Adrenal gland (tissue), 12 donors: ENCODE measurements around the gene SLC2A13. TPM values are rescaled to one million over a fixed set of nuclear protein-coding genes. Genes with fewer than 3 reads are reported as not detected.

Experiments used
- DNase-seq, 7 donors: peaks; one replicate each; pipeline ENCODE4 v3.0.0-alpha.2; 2019 to 2020
- H3K27ac ChIP-seq, 5 donors: fragments of 200-600 bp; sonication (generic) in 4 of 5; 1 replicate in 3 of 5; 2 replicates in 2 of 5; pipeline versions ENCODE4 v1.5.1 to v1.8.0; 2016 to 2020; ENCODE audit warnings: mild to moderate bottlenecking in 1 of 5
- H3K27me3 ChIP-seq: fragments of 200-600 bp; 2 replicates; pipeline ENCODE4 v1.8.0; 2021
- H3K36me3 ChIP-seq, 2 donors: fragments of 200-600 bp; replicated peaks in 1 of 2; 1 replicate in 1 of 2; 2 replicates in 1 of 2; pipeline versions ENCODE4 v1.5.1 to v1.8.0; 2018 to 2022
- H3K4me1 ChIP-seq, 2 donors: fragments of 200-600 bp; replicated peaks in 1 of 2; 1 replicate in 1 of 2; 2 replicates in 1 of 2; pipeline versions ENCODE4 v1.5.1 to v1.8.0; 2018 to 2021
- H3K4me3 ChIP-seq, 4 donors: fragments of 200-600 bp; sonication (generic) in 3 of 4; one replicate each; pipeline ENCODE4 v1.5.1; 2016 to 2018
- H3K9me3 ChIP-seq, 3 donors: fragments of 200-600 bp; sonication (generic) in 1 of 3; replicated peaks in 1 of 3; 1 replicate in 2 of 3; 2 replicates in 1 of 3; pipeline versions ENCODE4 v1.5.1 to v1.8.0; 2016 to 2021
- CTCF ChIP-seq, 6 experiments: fragments of 450-650 bp in 4 of 6; fragments of 200-600 bp in 2 of 6; sonication (generic) in 1 of 6; IDR thresholded peaks; 1 replicate in 5 of 6; 2 replicates in 1 of 6; pipeline versions ENCODE4 v1.5.1 to v1.8.0; 2016 to 2021; ENCODE audit warnings: antibody characterized with exemption in 6 of 6, mild to moderate bottlenecking in 2 of 6, moderate library complexity in 1 of 6
- POLR2A ChIP-seq, 2 donors: fragments of 450-650 bp; IDR thresholded peaks; one replicate each; pipeline ENCODE4 v1.6.1; 2017; ENCODE audit warnings: antibody characterized with exemption in 2 of 2, mild to moderate bottlenecking in 2 of 2, moderate library complexity in 1 of 2
- WGBS, 4 donors: extraction: QIAGEN DNeasy Blood & Tissue Kit in 2 of 4; methylation state at CpG; one replicate each; pipeline versions ENCODE4 v1.1.5 to v1.1.7; 2013 to 2017; 5-methylcytosine and 5-hydroxymethylcytosine counted together
- intact Hi-C, 2 donors: fragments of 100-400 bp; cut with DNase I; formaldehyde crosslinking; loops; one replicate each; pipeline versions ENCODE4 v1.14.1 to v1.15.0; 2022 to 2023
- polyA plus RNA-seq, 3 donors: library from polyadenylated mRNA; stranded (reverse); fragments of 200-250 nt in 2 of 3; fragments of 350-450 nt in 1 of 3; fragmentation: Illumina TruSeq in 1 of 3; extraction: RNeasy Lipid Tissue Mini Kit (QIAGEN cat#74804) in 1 of 3; gene quantifications; one replicate each; pipeline ENCODE4 v1.2.3, GENCODE V29; 2013 to 2014
- total RNA-seq, 9 donors: library from RNA; depleted of rRNA in 4 of 9; stranded (reverse); fragments of >200 nt in 4 of 9; fragments of 120-200 nt in 1 of 9; fragmentation: NEBNext Ultra II Directional in 1 of 9; extraction: Animal tissue kit (Norgen Biotek cat#: 25700) in 1 of 9; gene quantifications; one replicate each; pipeline versions ENCODE4 v1.1.0 to v1.2.4, GENCODE V29; 2013 to 2023
- donor health status: healthy with polysubstance abuse.
- donor health status: Bipolar disorder and iron deficiency.
- donor health status: DM: yes; HTN: yes; CAD: no.
- donor health status: DM: no; HTN: no; CAD: no.
- donor health status: DM: no; HTN: no; CAD: no.
- donor health status: DM: yes; HTN: yes; CAD: no.

Gene SLC2A13
- total and polyA plus RNA-seq, 12 donors: 3.5 to 49.1 (median 27.0) TPM

- TF ChIP-seq POLR2A (IDR thresholded peaks at IDR 0.05): no peak
- TF ChIP-seq CTCF (IDR thresholded peaks at IDR 0.05): no peak
- intact Hi-C loops: no loop called here
- DNase-seq: no peak
- H3K4me1 ChIP-seq: no peaks in the 10 kb centered on the region
- no peak overlapping the region for H3K4me3 ChIP-seq
- H3K36me3 ChIP-seq: no peaks in the 10 kb centered on the region
- no peaks in the 10 kb centered on the region for H3K27me3 ChIP-seq
- 73 to 100% (median 77%) methylated on average over 1 of the region's 1 CpG for WGBS, 4 donors
- H3K27ac ChIP-seq: no peak overlapping the region
- H3K9me3 ChIP-seq: no peaks in the 10 kb centered on the region
These were observed 4.7 kb upstream of the SLC2A13 start for GRCh38 chr12:40110586-40110985.

- WGBS, 4 donors: 72 to 83% (median 76%) methylated on average over 29 of the region's 29 CpGs
- no peak overlapping the region for H3K4me3 ChIP-seq
- peaks cover 10 to 21% of the 10 kb centered on the region in 2 donors for H3K4me1 ChIP-seq
- DNase-seq: peak in 1 of 7 donors; percentile 52
- H3K27ac ChIP-seq: peak overlapping the region in 1 of 5 donors; percentile 92
- intact Hi-C loops: loop anchor here (5.0 to 10.0 kb wide), 3 partner anchors 53 to 341 kb away; no protein-coding TSS in a partner anchor
- no peaks in the 10 kb centered on the region for H3K36me3 ChIP-seq
- TF ChIP-seq CTCF (IDR thresholded peaks at IDR 0.05): peak in 1 of 6 experiments; percentile 26
- TF ChIP-seq POLR2A (IDR thresholded peaks at IDR 0.05): no peak
- no peaks in the 10 kb centered on the region for H3K9me3 ChIP-seq
- no peaks in the 10 kb centered on the region for H3K27me3 ChIP-seq
These were observed 2.1 kb upstream of the SLC2A13 start for GRCh38 chr12:40107803-40108620.

GRCh38 chr12:40107098-40107802, 1.4 kb upstream of the SLC2A13 start:
- Histone ChIP-seq H3K4me1 (peaks cover 10 to 28% of the 10 kb centered on the region in 2 donors), H3K27ac (peak overlapping the region in 3 of 5 donors; percentile 44 to 92 (median 92)), H3K9me3 (no peaks in the 10 kb centered on the region), H3K27me3 (no peaks in the 10 kb centered on the region), H3K4me3 (peak overlapping the region in 3 of 4 donors; percentile 31 to 87 (median 43)), H3K36me3 (no peaks in the 10 kb centered on the region)
- 13 to 16% (median 14%) methylated on average over 18 to 19 of the region's 19 CpGs for WGBS, 4 donors
- TF ChIP-seq POLR2A (IDR thresholded peaks at IDR 0.05) (no peak), CTCF (IDR thresholded peaks at IDR 0.05) (peak; percentile 86 to 96 (median 91))
- DNase-seq: peak; percentile 82 to 97 (median 93)
- intact Hi-C loops: loop anchor here (5.0 to 10.0 kb wide), 3 partner anchors 52 to 340 kb away; no protein-coding TSS in a partner anchor

- Histone ChIP-seq H3K4me1 (peaks cover 14 to 34% of the 10 kb centered on the region in 2 donors), H3K36me3 (no peaks in the 10 kb centered on the region), H3K4me3 (peak overlapping the region in 2 of 4 donors; percentile 43 to 87), H3K27ac (peak overlapping the region in 3 of 5 donors; percentile 44 to 92 (median 92)), H3K9me3 (no peaks in the 10 kb centered on the region), H3K27me3 (no peaks in the 10 kb centered on the region)
- intact Hi-C loops: loop anchor here (5.0 to 10.0 kb wide), 3 partner anchors 52 to 339 kb away; no protein-coding TSS in a partner anchor
- TF ChIP-seq POLR2A (IDR thresholded peaks at IDR 0.05): no peak
- TF ChIP-seq CTCF (IDR thresholded peaks at IDR 0.05): no peak
- DNase-seq: no peak
- WGBS, 4 donors: 59 to 78% (median 69%) methylated on average over 6 of the region's 6 CpGs
These were observed 774 bp upstream of the SLC2A13 start for GRCh38 chr12:40106655-40107054.
